HG03432 (cell line): ENCODE measurements around the gene ZFHX3.

ENCODE experiments used
- ATAC-seq: cut with Tn5 transposase; IDR thresholded peaks from one replicate; pipeline ENCODE4 v1.9.1; 2021; ENCODE audit warnings: mild to moderate bottlenecking, moderate library complexity; ENCODE audit not compliant: unreplicated experiment

Gene ZFHX3

DNA sequence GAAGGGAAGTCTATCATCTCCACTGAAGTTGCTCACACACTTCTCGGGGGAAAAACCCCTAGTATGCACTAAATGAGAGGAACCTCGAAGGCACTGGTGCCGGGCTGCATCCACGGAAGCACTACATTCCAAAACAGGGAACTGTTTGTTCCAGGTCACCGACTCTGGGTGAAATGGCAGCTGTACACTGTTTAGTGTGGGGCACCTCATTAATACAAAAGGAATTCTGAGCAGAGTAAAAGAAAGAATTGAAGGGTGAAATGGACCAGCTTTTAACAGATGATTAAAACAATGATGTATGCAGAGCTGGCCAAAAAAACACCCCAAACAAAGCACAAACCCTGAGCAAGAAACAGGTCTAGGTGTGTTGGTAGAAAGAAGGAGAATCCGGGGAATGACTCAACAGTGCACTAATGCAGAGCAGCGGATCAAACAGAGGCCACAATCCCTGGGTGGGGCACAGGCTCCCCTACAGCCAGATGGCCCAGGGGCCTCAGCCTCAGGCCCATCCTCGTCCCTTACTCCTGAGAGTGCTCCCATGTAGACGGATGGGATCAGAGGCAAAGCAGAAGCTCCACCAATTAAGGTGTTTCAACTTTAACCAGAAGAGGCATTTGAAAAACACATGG, 161.5 kb downstream of the ZFHX3 start:
- ATAC-seq, result no peak

DNA sequence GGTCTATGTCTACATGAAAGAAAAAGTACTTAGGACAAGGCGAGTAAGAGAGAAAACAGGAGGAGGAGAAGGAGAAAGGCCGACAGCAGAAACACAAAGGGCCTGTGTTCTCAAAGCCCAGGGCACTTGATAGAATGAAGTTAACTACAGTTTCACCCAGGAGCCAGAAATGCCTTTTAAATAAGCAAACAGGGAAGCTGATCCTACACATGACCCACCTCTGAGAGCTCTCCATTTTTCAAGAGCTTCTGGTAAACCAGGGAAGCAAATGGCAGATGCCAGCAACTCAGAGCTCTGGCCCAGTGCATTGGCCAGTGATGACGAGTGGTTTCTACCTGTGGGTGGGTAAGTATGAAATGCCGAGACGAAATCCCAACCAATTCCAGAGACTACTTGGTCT, 163.4 kb downstream of the ZFHX3 start:
- no peak for ATAC-seq

GRCh38 chr16:72884037-72884436, 163.9 kb downstream of the ZFHX3 start:
- ATAC-seq, result no peak

GRCh38 chr16:72879846-72880245, 168.1 kb downstream of the ZFHX3 start:
- no peak for ATAC-seq

- no peak for ATAC-seq
Observed at GRCh38 chr16:72878301-72879269, 169.3 kb downstream of the ZFHX3 start.

DNA sequence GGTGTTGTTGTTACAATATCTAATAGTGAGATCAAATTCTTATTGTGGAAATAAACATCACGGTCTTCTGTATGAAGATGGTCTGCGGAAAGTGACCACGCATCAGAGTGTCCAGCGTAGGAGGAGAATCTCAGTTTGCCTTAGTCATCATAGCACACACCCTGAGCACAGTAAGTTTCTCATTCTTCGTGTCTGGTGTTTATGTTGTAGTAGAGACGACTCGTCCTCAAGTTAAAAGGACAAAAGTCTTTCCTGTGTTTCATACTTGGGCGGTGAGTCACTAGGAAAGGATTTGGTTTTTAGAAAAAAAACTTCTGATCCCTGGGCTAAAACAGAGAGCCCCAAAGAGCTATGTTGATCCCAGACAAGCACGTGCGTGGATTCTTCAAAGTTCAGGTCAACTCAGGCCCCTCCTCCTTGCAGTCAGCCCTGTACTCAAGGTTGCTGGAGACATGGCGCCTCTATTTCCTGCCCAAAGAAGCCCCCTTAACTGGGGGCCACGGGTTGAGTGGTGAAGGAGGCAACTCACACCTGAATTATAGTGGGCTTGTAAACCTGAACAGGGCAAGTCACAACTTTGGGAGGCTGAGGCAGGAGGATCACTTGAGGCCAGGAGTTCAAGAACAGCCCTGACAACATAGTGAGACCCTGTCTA, 170.4 kb downstream of the ZFHX3 start:
- no peak for ATAC-seq

DNA sequence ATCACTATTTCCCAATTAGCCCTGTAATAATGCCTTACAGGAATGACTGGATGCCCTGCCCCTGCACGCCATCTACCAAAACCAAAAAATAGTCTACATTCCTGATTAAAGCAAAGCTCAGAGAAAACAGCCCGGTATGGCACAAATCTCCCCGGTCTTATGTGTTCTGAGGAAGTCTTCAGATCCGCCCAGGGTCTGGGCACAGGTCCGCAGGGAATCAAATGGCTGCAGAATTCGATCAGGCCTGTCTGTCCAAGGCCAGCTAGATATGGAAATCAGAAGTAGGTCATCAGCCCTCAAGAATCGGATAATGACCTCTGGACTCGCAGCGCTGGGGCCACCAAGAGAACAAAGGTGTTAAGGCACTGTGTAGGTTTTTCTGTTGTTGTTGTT, 171.0 kb downstream of the ZFHX3 start:
- ATAC-seq, result no peak

- ATAC-seq, result peak; percentile 50
Observed at GRCh38 chr16:72876221-72876620, 171.7 kb downstream of the ZFHX3 start.

GRCh38 chr16:72875291-72876031, 172.5 kb downstream of the ZFHX3 start:
- no peak for ATAC-seq

DNA sequence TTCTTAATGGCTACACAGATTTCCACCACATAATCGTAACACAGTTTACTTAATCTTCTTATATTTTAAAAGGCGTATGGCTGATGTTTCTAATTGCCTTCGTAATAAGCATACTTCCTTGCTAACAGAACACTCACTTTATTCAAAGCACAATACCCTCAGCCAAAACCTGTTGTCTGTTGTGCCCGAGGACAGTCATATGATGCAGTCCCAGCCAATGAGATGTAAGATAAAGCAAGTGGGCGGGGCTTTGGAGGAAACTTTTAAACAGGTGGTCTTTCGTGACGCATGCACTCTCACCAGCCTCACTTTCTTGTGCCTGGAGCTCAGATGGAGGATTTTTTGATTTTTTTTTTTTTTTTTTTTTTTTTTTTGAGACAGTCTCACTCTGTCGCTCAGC, 174.1 kb downstream of the ZFHX3 start:
- ATAC-seq, result no peak

- ATAC-seq, result no peak
Observed at GRCh38 chr16:72873044-72873443, 174.9 kb downstream of the ZFHX3 start.

GRCh38 chr16:72865835-72866234, 182.1 kb downstream of the ZFHX3 start:
- no peak for ATAC-seq

GRCh38 chr16:72865258-72865657, 182.7 kb downstream of the ZFHX3 start:
- no peak for ATAC-seq

DNA sequence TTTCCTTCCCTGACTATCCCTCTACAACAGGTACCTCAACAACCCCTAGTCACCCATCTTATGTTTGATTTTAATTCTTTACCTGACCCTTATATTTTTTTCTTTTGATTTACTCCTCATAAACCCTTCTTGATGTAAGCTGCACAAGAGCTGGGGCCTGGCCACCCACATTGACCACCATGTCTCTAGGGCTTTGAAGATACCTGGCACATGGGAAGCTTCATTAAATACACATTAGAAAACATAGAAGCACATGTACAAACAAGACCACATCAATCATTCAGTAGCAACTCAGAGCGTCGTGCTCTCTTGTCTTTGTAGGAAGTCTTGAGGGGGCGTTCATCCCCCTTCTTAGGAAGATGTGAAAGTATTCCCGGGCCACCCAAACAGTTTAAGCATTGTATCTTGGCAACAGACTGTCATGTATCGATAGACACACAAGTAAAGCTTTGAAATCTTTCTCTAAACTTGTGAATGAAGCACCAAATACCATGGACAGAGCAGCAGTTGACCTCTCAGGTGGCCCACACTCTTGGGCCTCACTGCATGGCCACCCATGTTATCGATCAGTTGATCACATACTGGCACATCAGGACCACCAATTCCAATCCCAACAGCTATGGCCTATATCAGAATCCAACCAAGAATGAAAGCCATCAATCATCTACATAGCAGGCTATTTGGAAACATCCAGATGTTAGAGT, 183.6 kb downstream of the ZFHX3 start:
- no peak for ATAC-seq

DNA sequence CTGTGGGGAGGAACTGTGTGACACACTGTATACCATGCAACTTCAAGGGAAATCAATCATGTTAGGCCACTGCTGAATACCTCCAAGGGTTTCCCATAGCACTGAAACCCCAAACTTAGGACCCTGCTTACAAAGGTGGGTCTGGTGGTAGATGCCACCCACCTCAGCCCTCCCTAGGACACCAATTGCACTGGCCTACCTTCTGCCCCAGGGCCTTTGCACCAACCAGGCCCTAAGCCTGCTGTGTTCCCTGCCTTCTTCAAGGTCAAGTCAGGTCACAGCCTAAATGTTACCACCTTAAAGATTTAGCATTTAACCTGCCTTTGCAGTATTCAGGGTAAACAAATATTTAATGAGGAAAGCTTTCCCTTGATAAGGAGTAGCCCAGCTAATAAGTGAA, 185.8 kb downstream of the ZFHX3 start:
- ATAC-seq, result no peak

DNA sequence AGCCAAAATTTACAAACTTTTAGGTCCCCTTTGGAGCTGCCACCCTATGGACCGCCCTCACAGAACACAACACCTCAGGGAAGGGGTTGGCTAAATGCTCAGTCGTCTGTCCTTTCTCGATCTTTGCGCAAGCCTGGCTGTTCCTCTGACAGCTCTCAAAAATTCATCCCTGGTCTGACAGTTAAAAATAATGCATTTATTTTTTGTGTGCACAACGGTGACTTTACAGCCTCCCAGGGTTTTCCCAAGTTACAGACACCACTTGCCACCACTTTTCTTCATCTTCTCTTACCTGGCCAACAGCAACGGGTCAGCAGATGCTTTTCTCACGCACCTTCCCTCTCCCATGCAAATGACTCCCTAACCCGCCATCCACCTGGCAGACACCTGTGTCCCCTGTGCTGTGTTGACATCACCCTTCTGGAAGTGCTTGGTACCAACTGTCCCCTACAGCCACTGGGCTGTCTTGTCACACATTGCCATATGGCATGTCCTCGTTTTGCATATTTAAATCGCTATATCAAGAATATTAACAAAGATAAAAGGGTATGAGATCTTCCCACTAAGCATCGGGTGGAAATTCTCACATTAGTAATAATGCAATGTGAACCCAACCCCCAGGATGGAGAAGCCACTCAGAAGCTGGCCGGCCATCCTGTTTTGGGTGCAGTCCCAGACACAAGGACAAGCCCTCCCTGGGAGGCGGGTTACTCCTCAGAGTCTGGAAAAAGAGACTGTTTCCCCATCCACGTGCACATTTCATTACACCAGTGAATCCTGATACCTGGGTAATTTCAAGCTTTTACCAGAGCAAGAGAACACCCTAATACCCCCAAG, 187.0 kb downstream of the ZFHX3 start:
- no peak for ATAC-seq

DNA sequence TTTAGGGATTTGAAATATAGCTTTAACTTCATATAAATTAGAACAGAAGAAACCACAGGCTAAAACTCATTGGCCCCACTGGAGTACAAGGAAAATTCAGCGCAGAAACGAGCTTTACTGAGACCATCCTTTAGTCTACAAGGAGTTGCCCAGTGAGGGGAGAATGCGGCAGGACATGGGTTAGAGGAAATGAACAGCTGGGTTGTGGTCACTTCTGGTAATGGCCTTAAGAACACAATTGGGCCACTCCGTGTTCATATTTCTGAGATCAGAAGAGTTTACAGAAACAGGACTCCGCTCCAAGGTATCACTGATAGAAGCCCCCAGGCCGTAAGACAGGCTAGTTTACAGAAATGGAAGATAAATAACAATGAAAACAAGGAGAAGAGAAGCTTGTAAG, 188.3 kb downstream of the ZFHX3 start:
- no peak for ATAC-seq

DNA sequence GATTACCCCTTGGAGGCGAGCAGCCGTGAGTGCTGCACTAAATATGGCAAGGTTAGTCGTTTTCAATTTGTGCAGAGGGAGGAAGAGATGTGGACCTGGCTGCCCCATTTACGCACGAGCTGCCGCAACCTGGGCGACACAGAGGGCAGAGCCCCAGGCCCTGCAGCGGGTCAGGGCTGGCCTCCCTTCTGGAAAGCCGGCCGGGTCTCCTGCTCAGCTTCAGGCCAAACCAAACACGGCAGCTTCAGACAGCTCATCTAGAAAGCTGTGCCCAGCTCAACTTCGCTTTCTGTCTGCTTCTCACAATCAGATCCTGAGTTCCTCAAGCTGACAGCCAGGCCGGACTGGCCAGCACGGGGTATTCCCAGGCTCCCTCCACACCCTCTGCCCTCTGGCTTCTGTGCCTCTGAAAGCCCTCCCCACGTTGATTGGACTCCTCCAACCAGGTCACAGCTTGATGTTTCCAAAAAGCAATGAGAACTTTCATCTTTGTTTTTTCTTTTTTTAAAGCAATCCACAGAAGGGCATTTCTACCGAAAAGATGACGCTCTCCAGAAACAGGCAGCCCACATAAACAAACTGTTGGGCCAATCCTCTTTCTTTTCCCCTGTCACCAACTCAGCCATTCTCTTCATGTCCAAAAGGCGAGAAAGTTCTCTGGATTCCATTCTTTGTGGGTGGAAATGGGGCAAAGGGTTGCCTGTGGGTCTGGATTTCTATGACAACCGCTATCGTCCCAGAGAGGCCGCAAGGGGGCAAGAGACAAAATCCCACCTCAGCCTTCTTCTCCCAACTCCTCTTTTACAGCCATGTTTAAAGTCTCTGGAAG, 189.0 kb downstream of the ZFHX3 start:
- ATAC-seq, result no peak
